GM15510 (cell line): ENCODE measurements around the gene SERPINH1.

Experiments used
- POLR2A ChIP-seq: IDR thresholded peaks from 3 replicates; pipeline ENCODE4 v1.6.1; 2011; ENCODE audit warnings: borderline replicate concordance; ENCODE audit not compliant: insufficient read length; ENCODE audit errors: extremely low read depth

Gene SERPINH1

DNA sequence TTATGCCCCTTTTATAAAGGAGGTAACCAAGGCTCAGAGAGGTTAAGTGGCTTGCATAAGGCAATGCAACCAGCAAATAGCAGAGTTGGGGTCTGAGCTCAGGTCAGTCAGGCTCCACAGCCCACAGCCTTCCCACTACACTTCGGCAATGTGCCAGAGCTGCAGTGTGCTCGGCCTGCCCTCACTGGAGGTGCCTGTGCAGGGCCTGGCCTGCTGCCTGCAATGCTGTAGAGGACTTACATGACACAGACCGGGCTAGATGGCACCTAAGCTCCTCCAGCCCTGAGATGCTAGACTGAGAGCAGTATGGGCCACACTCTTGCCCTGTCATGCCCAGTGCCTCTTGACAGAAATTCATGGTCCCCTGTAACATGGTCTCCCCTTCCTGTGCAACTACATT is 49.8 kb downstream of the SERPINH1 start:
- TF ChIP-seq POLR2A = no peak

- TF ChIP-seq POLR2A = no peak
Observed at GRCh38 chr11:75615751-75616150, 53.7 kb downstream of the SERPINH1 start.

DNA sequence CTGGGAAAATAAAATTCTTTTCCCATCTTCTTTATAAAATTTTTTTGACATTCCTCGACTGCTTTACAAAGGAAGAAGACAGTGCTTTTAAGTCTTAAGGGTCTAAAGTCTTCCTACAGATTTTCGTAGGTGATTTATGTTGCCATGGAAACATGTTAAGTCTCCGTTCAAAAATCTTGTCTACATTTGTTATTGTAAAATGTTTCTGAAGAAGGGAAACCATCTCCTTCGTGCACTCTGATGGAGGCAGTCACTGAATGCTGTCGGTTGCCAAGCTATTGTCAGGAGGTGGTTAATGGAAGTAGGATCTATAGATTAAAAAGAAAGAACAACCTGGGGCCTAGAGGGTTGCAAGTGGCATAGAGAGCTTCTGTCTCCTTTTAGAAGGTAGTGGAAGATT is 54.2 kb downstream of the SERPINH1 start:
- TF ChIP-seq POLR2A = no peak
